Measurements from ENCODE around the gene MAP1LC3B. TPM values are rescaled to one million over a fixed set of nuclear protein-coding genes. Genes with fewer than 3 reads are reported as not detected.

The MAP1LC3B gene
- total RNA-seq, 2 donors from 2014 or later, result 18.5 to 22.8 TPM

DNA sequence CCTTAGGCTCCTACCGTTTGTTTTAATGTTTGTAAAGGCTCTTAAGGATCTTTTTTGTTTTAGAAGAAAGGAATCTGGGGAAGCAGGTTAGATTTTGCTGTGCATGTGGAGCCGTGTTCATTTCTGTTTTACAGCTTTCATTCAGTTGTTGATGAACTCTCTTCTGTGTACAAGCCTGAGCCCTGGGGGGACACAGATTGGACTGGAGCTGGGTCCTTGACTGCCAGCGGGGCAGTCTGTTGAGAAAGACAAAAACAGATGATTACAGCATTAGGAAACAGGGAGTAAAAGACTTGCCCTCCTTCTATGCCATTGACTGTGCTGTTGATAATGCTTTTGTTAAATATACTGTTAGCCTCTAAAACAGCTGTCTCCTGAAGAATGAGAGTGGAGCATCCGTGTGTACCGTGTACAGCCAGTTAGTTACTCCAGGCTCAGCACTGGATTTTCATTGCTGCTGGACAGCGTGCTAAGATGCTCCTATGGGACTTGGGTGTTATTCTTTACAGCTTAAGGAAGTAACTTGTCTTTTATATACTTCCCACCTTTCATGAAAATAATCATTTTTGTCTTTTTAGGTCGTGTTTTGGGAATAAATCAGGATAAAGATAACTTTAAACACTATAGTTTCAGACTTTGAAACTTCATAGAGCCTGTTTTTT is 3.2 kb downstream of the MAP1LC3B start:
- H3K36me3 ChIP-seq (replicated peaks in 1 of 2; ENCODE audit: insufficient read depth in 1 of 2, low read depth in 2 of 2), result peaks cover 6 to 7% of the 10 kb centered on the region in 2 donors
- TF ChIP-seq, protein P1, sequence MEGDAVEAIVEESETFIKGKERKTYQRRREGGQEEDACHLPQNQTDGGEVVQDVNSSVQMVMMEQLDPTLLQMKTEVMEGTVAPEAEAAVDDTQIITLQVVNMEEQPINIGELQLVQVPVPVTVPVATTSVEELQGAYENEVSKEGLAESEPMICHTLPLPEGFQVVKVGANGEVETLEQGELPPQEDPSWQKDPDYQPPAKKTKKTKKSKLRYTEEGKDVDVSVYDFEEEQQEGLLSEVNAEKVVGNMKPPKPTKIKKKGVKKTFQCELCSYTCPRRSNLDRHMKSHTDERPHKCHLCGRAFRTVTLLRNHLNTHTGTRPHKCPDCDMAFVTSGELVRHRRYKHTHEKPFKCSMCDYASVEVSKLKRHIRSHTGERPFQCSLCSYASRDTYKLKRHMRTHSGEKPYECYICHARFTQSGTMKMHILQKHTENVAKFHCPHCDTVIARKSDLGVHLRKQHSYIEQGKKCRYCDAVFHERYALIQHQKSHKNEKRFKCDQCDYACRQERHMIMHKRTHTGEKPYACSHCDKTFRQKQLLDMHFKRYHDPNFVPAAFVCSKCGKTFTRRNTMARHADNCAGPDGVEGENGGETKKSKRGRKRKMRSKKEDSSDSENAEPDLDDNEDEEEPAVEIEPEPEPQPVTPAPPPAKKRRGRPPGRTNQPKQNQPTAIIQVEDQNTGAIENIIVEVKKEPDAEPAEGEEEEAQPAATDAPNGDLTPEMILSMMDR (IDR thresholded peaks at IDR 0.05), result no peak
- no peak for TF ChIP-seq POLR2A (IDR thresholded peaks at IDR 0.05)
- no peak overlapping the region for H3K4me3 ChIP-seq
- H3K4me1 ChIP-seq, result peaks cover 41% of the 10 kb centered on the region
- H3K27me3 ChIP-seq, result no peaks in the 10 kb centered on the region
- DNase-seq (no peak), ATAC-seq (no peak)
- H3K27ac ChIP-seq, result no peak overlapping the region
- no peaks in the 10 kb centered on the region for H3K9me3 ChIP-seq
- intact Hi-C loops (cut with DNase I), result no loop called here
- 56 to 63% methylated on average over 7 of the region's 7 CpGs for WGBS, 2 donors

DNA sequence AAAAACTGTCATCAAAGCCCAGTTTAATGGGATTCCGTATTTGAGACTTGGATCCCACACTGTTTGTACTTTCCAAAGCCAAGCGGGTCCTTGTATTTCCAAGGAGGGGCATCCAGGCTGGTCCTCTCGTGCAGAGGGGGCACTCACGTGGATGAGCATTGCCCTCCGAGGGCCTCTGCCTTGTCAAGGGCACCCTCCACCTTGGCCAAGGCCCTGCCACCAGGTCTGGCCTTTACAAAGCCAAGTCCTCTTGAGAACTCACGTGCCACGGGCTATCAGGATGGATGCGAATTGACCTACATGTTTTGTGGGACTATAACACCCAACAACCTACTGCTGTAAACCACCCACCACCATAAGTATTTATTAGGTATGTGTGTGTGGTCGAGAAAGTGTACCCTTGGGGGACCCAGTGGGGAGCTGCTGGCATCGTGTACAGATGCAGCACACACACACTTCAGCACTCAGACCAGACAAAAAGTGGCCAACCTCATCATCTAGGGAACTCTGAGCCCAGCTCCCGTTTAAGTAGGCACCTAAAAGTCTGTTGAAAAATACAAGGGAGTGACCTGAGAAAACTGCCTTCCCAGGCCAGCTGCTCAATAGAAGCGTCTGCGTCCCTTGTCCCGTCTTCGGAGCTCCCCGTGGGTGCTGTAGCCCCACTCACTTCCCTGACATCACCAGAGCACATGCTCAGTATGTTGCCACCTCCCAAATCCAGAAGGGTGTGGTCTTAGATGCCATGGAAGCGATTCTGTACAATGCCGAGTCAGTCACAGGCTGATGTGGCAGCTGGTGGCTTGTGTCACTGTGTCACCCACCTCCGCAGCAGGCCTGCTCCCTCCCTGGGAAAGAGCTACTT is 12.9 kb downstream of the MAP1LC3B start:
- intact Hi-C loops (cut with DNase I), result no loop called here
- peaks cover 7 to 18% of the 10 kb centered on the region in 2 donors for H3K36me3 ChIP-seq (replicated peaks in 1 of 2; ENCODE audit: insufficient read depth in 1 of 2, low read depth in 2 of 2)
- H3K9me3 ChIP-seq, result no peaks in the 10 kb centered on the region
- no peaks in the 10 kb centered on the region for H3K4me1 ChIP-seq
- no peak overlapping the region for H3K27ac ChIP-seq
- ATAC-seq (peak; percentile 19), DNase-seq (no peak)
- no peaks in the 10 kb centered on the region for H3K27me3 ChIP-seq
- H3K4me3 ChIP-seq, result no peak overlapping the region
- TF ChIP-seq, protein P1 (IDR thresholded peaks at IDR 0.05), result no peak
- TF ChIP-seq POLR2A (IDR thresholded peaks at IDR 0.05), result no peak
- 92% methylated on average over 17 to 19 of the region's 19 CpGs for WGBS, 2 donors

DNA sequence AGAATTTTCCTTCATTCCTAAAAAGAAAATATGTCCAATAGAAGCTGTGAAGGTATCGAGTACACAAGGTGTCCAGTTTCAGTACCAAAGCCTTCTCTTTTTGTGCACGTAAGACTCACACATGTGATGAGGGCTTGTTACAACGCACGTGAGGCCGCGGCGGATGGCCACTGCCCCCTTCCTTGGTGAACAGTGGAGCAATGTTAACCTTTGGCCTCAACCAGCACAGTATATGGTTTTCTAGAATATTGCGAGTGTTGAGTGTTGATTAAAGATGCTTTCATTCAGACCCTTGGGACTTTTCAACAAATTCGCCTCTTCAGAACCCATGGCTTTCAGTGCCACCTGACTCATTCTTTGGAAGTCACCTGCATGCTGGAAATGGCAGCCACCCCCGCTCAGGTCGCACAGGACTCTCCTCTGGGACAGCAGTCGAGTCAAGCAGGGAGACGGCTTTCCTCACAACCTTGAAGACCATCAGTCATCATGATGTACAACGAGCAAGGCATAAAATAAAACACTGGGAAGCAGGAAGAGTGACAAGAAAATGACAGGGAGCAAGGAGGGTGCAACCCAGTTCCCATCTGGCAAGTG is 14.5 kb downstream of the MAP1LC3B start:
- Histone ChIP-seq H3K4me3 (no peak overlapping the region), H3K27me3 (no peaks in the 10 kb centered on the region), H3K27ac (no peak overlapping the region), H3K36me3 (replicated peaks in 1 of 2; ENCODE audit: insufficient read depth in 1 of 2, low read depth in 2 of 2) (peaks cover 7 to 27% of the 10 kb centered on the region in 2 donors), H3K9me3 (no peaks in the 10 kb centered on the region), H3K4me1 (no peaks in the 10 kb centered on the region)
- no peak for TF ChIP-seq POLR2A (IDR thresholded peaks at IDR 0.05)
- TF ChIP-seq, protein P1 (IDR thresholded peaks at IDR 0.05), result no peak
- WGBS, 2 donors, result 91 to 93% methylated on average over 14 of the region's 14 CpGs
- DNase-seq, result no peak
- no peak for ATAC-seq
- intact Hi-C loops (cut with DNase I), result no loop called here

DNA sequence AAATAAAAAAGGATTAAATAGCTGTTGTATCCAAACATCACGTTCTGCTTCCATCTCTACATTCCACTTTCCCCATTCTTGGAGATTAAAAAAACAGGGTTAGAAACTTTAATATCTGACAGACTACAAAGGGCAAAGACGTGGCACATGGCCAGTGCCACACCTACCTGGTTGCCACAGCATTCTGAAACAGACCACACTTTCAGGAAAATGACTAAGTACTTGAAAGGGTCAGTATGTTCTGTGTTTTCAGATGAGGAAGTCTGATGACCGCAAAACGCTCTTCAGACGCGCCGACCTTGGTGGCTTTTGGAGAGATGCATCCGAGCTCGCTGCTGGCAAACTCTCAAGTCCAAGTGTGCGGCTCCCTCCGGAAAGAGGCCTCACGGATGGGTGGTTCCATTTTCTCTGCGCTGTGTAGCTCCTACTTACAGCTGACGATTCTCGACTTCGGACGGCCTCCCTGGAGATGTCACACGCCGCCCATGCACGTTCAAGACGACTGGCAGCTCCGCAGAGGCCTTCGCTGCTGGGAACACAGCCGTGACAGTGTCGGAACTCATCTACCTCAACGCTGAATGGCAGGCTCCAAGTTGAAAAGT is 15.5 kb downstream of the MAP1LC3B start:
- Histone ChIP-seq H3K36me3 (replicated peaks in 1 of 2; ENCODE audit: insufficient read depth in 1 of 2, low read depth in 2 of 2) (peaks cover 14 to 37% of the 10 kb centered on the region in 2 donors), H3K27me3 (no peaks in the 10 kb centered on the region), H3K9me3 (no peaks in the 10 kb centered on the region), H3K27ac (peak overlapping the region in 1 of 4 donors; percentile 15), H3K4me1 (no peaks in the 10 kb centered on the region), H3K4me3 (no peak overlapping the region)
- ATAC-seq (peak; percentile 34), DNase-seq (peak in 3 of 4 donors; percentile 33 to 53 (median 37))
- intact Hi-C loops (cut with DNase I), result no loop called here
- 82 to 88% methylated on average over 26 of the region's 26 CpGs for WGBS, 2 donors
- no peak for TF ChIP-seq POLR2A (IDR thresholded peaks at IDR 0.05)
- TF ChIP-seq, protein P1 (IDR thresholded peaks at IDR 0.05), result no peak
